HG03060 (cell line): Measurements from ENCODE around the gene BBS9.
"Not testable (repeated sequence)": the region's sequence is repeated elsewhere in the genome, so short reads cannot be mapped to it uniquely, and the experiment has no call there.

Experiments used
- ATAC-seq: cut with Tn5 transposase; IDR thresholded peaks from one replicate; pipeline ENCODE4 v1.9.1; 2021; ENCODE audit warnings: low read depth, moderate number of reproducible peaks; ENCODE audit not compliant: unreplicated experiment

BBS9 gene

GRCh38 chr7:33262476-33262875 is 133.1 kb downstream of the BBS9 start:
- ATAC-seq: no peak

GRCh38 chr7:33271839-33272371 is 142.5 kb downstream of the BBS9 start:
- not testable (repeated sequence) for ATAC-seq

GRCh38 chr7:33273356-33273755 is 144.0 kb downstream of the BBS9 start:
- no peak for ATAC-seq

DNA sequence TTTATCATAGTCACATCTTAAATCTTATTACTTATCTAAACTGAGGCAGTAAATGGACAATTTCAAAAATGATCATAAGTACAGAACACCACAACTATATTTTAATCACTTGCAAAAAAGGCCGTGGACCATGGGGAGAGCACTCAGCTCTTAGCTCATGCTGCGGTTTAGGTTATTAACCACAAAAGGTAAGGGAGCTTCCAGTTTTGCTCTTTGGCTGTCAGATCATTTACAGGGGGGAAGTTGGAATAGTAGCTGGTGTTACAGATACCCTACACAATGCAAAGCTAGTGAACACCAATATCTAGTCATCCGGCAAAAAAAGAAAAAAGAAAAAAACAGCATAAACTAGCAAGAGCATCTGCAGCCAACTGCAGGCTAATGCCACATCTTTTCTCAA is 147.0 kb downstream of the BBS9 start:
- ATAC-seq: no peak

DNA sequence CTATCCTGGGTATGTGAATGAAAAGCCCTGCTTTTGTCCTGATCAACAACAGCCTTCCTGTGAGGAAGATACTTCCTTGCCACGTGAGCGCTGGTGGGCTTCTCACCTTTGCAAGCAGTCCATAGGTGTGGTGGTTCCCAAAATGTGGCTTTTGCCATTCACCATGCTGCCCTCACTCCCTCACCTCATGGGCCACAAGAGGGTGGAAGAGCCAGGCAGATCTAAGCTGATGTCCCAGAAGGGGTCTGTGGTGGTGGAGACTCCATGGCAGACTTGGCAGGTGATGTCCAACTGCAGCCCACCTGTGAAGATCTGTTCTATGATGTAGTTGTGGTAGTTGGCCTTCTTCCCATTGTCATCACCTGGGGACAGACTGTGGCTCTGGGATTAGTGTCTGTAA is 147.4 kb downstream of the BBS9 start:
- ATAC-seq: no peak

DNA sequence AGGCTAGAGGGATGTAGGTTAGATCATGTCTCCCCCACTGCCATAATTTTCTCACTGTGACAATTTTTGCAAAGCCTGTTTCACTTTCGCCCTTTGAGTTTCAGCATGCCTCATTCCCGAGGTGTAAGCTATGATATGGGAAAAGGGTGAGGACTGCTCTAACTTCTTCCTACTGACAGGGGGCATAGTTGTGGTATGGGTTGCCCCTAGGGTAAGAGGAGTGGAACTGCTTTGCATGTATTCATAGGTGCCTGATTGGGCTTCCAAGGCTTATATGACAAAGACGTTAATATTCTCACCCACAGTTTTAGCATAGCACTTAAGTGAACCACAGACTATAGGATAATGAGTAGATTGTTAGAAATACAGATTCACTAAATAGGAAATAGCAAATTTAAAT is 148.7 kb downstream of the BBS9 start:
- no peak for ATAC-seq

GRCh38 chr7:33286501-33286900 is 157.1 kb downstream of the BBS9 start:
- no peak for ATAC-seq

GRCh38 chr7:33287738-33288137 is 158.4 kb downstream of the BBS9 start:
- no peak for ATAC-seq

GRCh38 chr7:33298848-33299247 is 169.5 kb downstream of the BBS9 start:
- no peak for ATAC-seq

- no peak for ATAC-seq
Measured at GRCh38 chr7:33299425-33299824, 170.1 kb downstream of the BBS9 start.

DNA sequence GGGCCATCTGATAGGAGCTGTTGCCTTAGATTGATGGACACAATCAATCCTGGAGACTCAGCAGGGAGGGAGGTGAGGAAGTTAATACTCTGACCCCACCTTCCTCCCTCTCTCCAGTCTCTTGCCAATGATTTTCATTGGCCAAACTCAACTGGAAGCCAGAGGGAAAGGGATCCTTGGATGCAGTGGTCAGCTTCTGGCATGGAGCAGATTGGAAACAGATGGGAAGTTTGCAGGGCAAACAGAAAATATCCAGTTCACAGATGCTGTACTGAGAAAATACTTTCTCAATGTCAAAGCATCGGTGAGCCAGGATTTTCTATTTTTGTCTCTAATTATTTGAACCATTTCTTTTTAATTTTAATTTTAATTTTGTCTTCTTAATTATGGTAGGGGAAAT is 170.8 kb downstream of the BBS9 start:
- no peak for ATAC-seq

- ATAC-seq: no peak
Measured at GRCh38 chr7:33300742-33301141, 171.4 kb downstream of the BBS9 start.

GRCh38 chr7:33303978-33304557 is 174.7 kb downstream of the BBS9 start:
- ATAC-seq: not testable (repeated sequence)

DNA sequence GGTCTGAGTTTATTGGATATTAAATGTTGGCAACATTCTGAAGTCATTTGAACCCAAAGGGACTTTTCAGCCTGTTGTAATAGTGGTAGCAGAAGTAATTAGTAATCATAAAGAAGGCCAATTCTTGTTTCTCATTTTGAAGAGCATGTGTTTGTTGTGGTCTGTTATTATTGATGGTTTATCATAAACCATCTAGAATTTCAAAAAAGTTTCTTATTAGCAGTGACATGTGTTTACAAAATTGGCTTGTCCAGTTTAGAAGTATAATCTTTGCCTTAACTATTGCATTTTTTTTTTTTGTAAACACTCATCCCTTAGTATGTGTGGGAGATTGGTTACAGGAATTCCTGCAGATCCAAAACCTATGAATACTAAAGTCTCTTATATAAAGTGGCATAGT is 177.8 kb downstream of the BBS9 start:
- no peak for ATAC-seq

GRCh38 chr7:33310546-33310945 is 181.2 kb downstream of the BBS9 start:
- ATAC-seq: no peak

GRCh38 chr7:33325754-33326484 is 196.6 kb downstream of the BBS9 start:
- ATAC-seq: no peak

- ATAC-seq: no peak
Measured at GRCh38 chr7:33326485-33326848, 197.1 kb downstream of the BBS9 start.

DNA sequence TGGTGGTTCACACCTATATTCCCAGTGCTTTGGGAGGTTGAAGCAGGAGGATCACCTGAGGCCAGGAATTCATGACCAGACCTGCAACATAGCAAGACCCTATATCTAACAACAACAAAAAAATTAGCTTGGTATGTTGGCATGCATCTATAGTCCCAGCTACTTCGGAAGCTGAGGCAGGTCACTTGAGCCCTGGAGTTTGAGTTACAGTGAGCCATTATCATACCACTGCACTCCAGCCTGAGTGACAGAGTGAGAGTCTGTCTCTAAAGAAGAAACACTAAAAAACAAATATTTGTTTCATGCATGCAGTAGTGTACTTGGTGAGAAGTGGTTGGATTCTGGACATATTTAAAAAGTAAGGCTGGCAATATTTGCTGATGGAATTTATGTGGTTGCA is 198.1 kb downstream of the BBS9 start:
- ATAC-seq: no peak

GRCh38 chr7:33334349-33334748 is 205.0 kb downstream of the BBS9 start:
- ATAC-seq: no peak

- ATAC-seq: no peak
Measured at GRCh38 chr7:33336820-33337219, 207.5 kb downstream of the BBS9 start.

- no peak for ATAC-seq
Measured at GRCh38 chr7:33339074-33339790, 209.9 kb downstream of the BBS9 start.

DNA sequence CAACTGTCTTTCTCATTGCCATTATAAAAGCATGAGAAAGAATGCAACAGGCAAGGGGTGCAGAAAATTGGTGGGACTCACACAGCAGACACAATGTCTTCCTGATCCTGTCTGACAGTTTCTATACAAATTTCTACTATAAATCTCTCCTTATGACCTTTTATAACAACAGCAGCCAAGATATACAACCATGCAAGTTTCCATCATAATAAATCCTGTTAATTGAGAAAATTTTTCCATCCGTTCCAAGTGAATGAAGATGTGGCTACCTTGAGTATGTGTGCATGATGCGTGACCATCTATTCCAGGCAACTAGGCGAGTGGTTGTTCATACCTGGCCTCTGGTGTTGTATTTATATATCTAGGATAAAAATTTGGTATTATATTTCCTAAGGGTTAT is 216.7 kb downstream of the BBS9 start:
- ATAC-seq: no peak
